GM18502 (cell line): ENCODE measurements around the gene ACTN1.
"Not testable (repeated sequence)": the region's sequence is repeated elsewhere in the genome, so short reads cannot be mapped to it uniquely, and the experiment has no call there.

Experiments used
- ATAC-seq: cut with Tn5 transposase; IDR thresholded peaks from one replicate; pipeline ENCODE4 v1.9.1; 2021; ENCODE audit warnings: mild to moderate bottlenecking; ENCODE audit not compliant: unreplicated experiment, poor library complexity

The ACTN1 gene

DNA sequence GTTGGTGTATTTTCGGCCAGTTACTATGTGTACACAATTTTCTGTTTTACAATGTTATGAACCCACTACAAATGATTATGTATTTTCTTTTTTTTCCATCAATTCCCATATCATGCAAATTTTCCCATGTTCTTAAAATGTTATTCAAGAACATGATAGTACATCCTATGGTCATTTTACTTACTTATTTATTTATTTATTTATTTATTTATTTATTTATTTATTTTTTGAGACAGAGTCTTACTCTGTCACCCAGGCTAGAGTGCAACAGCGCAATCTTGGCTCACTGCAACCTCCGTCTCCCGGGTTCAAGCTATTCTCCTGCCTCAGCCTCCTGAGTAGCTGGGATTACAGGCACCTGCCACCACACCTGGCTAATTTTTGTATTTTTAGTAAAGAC is 131.5 kb downstream of the ACTN1 start:
- not testable (repeated sequence) for ATAC-seq

DNA sequence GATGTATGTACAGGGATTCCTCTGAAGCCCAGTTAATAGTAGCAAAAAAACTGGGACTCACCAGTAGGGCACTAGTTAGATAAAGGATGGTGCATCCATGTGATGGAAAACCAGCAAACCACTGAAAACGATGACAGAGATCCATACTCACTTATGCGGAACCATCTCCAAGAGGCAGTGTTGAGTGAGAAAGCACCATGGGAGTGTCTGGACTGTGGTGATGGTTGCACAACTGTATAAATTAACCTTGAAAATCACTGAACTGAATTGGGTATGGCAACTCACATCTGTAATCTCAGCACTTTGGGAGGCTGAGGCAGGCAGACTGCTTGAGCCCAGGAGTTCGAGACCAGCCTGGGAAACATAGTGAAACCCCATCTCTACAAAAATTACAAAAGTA is 132.6 kb downstream of the ACTN1 start:
- ATAC-seq: no peak

DNA sequence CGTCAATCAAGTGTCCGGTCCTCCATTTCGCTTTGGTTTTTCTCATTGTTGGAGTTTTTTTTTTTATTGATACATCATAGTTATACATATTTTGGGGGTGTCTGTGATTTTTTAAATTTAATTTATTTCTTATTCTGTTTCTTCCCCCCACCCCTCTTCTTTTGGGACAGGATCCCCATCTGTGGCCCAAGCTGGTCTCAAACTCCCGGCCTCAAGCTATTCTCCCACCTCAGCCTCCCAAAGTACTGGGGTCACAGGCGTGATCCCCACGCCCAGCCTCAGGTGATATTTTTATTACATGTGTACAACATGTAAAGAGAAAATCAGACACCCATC is 134.9 kb downstream of the ACTN1 start:
- no peak for ATAC-seq

DNA sequence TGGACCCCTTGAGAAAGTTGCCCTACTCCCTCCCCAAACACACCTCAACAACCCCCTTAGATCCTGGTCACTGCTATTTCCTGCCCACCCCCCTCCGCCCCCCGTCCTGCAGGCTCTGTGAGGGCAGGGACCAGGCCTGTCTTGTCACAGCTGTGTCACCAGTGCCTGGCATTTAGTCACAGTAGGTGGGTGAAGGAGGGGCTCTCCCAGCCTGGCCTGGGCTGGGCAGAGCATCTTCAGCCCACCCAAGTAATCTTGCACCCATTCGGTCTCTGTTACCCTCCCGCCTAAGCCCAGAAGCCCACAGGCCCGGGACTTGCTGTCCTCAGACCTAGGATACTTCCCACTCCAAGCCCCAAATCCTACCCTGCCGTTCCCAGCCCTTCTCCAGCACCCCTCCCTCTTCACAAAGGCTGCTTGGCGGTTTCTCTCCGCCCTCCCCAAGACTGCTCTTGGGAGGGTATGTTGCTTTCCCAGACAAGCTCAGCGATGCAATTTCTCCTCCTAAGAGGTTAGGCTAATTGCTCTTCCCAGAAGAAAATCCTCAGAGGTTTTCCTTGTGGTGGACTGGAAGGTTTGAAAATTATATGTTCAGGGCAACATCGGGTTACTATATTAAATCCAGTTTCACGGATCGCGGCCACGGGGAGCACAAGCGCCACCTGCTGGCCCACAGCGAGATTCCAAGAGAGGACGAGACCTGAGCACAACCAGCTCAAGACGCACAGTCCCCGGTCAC is 135.5 kb downstream of the ACTN1 start:
- ATAC-seq: no peak

DNA sequence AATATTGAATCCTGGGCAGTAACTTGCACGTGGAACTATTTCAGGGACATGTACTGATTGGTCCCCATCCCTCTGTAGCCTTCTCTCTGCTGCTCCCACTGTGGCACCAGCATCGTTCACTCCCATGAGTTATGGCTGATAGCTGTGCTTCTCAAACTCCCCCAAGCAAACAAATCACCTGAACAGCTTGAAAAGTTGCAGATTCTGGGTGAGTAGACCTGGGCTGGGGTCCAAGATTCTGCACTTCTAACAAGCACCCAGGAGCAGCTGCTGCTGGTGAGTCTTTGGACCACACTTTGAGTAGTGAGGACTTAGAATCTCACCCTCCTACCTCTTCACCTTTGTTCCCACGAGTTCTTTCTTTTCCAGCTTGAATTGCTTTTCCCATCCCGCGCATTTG is 136.8 kb downstream of the ACTN1 start:
- ATAC-seq: no peak

DNA sequence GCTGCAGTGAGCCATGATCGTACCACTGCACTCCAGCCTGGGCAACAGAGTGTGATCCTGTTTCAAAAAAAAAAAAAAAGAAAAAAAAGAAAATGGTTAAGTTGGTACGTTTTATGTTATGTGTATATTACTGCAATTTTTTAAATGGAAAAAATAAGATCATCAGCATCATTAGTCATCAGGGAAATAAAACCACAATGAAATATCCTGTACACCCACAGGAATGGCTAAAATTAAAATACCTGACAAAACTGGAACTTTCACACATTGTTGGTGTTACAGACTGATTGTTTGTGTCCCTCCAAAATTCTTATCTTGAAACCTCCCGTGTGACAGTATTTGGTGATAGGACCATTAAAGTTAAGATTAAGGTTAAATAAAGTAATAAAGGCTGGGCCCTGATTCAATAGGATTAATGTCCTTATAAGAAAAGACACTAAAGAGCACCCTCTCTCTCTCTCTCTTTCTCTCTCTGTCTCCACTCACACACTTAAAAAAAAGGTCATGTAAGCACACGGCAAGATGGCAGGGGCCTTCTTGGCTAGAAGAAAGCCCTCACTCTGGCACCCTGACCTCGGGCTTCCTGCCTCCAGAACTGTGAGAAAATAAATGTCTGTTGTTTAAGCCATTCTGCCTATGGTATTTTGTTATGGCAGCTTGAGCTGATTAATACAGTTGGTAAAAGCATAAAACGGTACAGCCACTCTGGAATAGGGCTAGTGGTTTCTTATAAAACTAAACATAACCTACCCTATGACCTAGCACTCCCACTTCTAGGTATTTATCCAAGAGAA is 137.9 kb downstream of the ACTN1 start:
- ATAC-seq: no peak

DNA sequence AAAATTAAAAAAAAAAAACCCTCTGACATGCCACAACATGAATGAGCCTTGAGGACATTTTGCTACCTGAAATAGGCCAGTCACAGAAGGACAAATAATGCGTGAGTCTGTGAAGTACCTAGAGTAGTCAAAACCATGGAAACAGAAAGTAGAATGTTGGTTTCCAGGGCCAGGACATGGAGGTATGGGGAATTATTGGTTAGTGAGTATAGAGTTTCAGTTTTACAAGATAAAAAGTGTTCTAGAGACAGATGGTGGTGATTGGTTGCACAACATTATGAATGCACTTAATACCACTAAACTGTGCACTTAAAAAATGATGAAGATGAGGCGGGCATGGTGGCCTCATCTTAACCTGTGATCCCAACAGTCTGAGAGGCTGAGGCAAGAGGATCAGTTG is 138.6 kb downstream of the ACTN1 start:
- no peak for ATAC-seq

DNA sequence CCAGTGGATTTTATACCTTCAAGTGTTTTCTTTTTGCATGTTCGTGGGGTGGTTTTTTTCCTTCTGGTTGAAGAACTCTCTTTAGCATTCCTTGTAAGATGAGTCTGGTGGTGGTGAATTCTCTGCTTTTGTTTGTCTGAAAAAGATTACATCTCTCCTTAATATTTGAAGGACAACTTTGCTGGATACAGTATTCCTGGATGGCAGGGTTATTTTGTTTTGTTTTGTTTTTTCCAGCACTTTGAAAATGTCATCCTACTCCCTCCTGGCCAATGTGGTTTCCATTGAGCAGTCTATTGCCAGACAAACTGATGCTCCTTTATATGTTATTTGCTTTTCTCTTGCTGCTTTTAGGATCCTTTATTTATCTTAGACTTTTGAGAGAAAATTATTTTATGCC is 143.0 kb downstream of the ACTN1 start:
- no peak for ATAC-seq

DNA sequence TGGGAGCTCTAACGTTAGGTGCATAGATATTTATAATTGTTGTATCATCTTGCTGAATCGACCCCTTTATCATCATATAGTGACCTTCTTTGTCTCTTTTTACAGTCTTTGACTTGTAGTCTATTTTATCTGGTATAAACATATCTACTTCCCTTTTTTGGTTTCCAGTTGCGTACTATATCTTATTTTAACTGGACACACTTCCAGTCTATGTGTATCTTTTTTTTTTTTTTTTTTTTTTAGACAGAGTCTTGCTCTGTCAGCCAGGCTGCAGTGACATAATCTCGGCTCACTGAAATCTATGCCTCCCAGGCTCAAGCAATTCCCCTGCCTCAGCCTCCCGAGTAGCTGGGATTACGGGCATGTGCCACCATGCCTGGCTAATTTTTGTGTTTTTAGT is 144.3 kb downstream of the ACTN1 start:
- no peak for ATAC-seq

DNA sequence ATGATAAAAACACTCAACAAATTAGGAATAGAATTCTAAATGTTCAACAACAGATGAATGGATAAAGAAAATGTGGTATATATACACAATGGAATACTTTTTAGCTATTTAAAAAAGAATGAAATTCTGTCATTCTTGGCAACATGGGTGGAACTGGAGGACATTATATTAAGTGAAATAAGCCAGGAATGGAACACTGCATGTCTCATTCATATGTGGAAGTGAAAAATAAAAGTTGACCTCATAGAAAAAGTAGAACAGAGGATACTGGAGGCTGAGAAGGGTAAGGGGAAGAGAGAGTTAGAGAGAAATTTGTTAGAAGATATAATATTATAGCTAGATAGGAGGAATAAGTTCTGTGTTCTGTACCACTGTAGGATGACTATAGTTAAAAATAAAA is 150.4 kb downstream of the ACTN1 start:
- ATAC-seq: no peak

DNA sequence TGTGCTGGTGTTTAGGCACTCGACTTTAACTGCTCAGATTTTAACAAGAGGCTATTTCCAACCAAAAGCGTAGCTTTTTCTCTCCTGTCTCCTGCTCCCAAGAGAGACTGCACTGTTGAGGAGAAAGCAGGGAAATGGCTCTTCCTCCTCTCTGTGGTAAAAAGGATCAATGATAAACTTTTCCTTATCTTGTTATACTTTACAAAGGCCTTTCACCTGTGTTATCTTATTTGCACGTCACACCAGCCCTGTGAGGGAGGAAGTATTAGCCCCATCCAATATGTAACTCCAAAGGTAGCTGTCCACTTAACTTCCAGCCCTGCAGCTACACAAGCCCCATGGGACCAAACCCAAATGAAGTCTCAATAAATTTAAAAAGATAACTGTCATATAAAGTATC is 153.4 kb downstream of the ACTN1 start:
- no peak for ATAC-seq

DNA sequence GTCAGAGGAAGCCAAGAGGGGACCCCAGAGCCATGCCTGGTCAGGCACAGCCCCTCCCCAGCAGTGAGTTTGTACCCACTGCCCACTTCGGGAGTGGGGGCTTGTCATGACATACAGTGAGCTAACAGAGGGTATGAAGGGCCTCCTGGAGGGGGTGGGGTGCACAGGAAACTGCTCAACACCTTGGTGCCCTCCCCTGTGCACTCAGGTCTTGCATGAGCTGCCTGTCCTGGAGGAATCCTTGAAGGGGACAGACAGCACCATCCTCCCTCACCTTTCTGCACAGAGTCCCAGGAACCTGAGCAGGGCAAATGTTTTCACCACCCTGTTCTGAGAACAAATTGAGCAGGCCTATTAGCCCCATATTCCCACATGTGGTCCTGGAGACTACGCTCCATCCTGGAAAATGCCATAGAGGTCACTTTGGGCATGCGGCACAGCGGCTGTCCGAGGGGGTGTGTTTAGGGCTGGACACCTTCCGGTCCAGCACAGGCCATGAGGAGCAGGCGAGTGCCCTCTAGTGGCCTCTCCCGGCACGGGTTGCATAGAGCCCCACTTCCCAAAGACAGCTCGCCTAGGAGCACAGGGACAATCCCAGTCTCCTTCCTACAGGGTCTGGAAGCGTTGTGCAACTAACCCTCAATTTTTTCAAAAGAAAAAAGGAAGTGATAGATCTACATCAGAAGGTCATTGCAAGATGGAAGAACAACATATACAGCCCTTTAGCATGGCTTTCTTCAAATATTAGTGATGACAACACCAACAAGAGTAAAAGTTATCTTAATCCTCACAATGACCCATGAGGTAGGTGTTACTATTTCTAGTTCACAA is 154.4 kb downstream of the ACTN1 start:
- ATAC-seq: no peak

DNA sequence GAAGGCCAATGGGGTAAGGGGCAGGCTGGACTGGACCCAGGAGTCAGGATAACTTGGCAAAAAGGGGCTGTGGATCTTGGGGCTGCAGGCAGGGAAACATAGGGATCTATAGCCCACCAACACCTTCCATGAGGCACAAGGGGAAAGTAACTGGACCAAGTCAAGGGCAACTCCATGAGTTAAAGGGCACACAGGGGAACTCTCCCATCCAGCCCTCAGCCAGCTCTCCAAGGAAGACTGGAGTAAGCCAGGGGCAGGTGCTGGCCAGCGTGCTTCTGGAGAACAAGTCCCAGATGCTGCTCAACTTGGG is 154.9 kb downstream of the ACTN1 start:
- ATAC-seq: no peak
